TTC549 (cell line): Measurements from ENCODE around the gene SPTLC2.

Experiments
- FAIRE-seq: peaks from 2 replicates; lab custom pipeline; 2012; peaks lifted over from hg19 to GRCh38; lab: Jason Lieb, UNC

Gene SPTLC2

DNA sequence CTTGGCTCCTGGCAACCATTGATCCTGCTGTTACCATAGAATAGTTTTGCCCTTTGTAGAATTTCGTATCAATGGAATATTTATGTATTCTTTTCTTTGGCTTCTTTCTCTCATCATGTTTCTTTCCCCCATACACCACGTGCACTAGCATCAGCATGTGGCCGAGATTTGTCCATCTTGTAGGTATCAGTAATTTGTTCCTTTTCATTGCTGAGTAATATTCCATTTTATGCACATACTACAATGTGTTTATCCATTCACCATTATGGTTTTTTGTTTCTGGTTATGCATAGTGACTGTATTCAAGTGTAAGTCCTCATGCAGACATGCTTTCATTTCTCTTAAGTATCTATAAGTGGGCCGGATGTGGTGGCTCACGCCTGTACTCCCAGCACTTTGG is 113.3 kb downstream of the SPTLC2 start:
- no peak for FAIRE-seq

DNA sequence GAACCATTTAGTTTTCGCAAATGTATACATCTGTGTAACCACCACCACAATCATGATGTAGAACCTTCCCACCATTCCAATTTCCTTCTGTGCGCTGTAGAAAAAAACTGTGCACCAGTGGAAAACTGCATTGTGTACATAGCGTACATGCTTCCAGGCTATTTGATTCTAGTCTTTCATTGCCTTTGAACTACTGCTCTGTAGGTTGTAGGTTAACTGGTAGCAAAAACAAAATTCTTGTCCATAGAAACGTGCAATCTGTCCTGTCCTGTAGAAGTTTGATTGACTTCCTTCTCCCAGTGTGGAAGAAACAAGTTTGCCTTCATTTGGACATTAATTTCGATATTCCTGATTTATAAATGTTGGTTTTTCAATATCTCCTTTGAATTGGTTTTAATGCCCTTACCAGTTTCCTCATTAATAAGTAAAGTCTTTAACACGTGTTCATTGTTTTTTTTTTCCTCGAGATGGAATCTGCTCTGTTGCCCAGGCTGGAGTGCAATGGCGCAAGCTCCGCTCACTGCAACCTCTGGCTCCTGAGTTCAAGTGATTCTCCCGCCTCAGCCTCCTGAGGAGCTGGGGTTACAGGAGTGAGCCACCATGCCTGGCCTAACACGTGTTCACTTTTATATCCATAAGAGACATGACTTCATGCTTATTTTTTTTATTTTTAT is 114.2 kb downstream of the SPTLC2 start:
- no peak for FAIRE-seq

DNA sequence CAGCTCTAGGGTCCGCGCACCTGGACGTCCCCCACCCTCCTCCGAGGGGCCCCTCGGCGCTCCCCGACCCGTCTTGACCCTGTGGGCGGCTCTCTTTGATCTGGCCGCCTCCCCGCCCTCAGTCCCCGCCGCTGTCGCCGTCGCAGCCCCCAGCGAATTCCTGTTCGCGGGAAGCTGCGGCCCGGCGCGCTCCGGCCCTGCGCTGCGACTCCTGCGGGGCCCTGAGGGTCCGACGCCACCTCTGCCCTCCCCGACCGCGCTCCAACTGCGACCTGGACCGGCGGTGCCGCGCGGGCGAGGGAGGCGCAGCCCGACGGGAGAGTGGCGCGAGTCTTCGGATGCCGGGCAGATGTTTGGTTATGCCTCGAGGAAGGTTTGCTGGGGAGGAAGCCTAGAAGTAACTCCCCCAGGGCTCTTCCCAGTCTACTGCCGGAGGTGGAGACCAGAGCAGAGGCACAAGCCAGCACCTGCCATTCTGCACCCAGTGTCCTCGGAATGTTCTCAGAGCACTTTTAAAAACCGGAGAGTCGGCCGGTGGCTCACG is 117.4 kb downstream of the SPTLC2 start:
- no peak for FAIRE-seq

DNA sequence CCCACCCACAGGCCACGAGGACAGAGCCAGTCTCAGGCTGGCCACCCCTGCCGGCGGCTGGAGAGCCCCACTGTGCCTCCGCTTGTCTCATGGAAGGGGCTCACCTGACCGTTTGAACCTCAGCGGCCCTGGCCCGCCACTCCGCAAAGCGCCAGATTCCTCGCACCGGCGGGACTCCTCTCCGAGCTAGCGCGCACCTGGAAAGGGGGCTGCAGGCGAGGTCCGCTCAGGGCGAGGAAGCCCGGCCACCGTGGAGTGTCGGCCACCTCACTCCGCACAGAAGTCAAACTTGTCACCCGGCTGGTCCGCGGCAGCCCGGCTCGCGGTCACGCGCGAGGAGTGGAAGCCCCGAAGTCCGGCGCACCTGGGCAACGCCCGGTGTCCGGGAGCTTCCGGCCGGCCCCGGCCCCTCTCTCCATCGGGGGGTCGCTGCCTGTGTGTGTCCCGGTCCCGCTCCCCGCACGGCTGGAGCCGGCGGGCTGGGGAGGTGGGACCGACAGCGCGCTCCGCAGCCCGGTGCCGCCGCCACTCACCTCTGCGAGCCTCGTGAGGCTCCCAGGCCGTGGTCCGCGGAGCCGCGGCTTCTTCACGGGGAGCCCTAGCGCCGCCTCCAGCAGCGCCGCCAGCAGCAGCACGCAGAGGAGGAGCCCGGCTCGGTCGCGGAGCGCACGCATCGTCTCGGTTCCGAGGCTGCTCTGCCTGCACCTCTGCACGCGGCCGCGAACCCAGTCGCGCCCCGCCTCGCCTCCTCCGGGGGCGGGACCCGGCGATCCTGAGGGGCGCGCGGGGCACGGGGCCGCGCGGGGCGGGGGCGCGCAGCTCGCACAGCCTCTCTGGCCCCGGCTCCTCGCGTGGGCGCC is 118.1 kb downstream of the SPTLC2 start, which contains the start of gene ISM2:
ISM2 (minus strand) TSS at position 697 of the 860 bp plus-strand sequence; CDS start at position 674, 23 bp downstream.
- no peak for FAIRE-seq

DNA sequence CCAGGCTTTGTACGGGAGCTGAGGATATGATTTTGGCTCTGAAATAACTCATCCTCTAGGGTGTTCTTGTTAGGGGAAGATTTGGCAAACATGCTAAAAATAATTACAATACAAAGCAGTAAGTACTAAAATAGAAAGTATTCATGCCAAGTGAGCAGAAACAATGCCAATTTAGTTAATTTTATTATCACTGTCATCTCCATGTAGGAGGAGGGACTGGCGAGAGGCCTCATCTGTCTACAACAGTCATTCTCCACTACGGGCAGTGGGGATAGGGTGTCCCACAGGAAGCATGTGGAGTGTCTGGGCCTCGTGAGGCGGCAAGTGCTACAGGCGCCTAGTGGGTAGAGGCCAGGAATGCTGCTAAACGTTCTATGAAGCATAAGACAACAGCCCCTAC is 121.1 kb downstream of the SPTLC2 start:
- FAIRE-seq: no peak

DNA sequence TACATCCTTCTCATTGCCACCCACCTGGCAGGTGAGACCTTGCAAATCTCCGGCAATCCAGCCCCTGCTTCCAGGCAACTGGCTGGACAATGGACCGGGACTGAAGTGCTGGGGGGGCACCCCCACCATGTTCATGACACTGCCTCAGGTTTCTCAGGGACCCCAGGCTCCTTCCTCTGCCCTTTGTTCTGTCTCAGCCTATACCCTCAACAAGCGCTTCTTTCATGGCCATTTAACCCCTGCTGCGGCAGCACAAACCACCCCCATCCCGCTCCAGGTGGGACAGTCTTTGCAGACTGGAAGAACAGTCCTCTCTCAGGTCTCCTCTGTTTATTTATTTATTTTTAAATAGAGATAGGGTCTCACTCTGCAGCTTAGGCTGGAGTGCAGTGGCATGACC is 125.4 kb downstream of the SPTLC2 start:
- FAIRE-seq: no peak

DNA sequence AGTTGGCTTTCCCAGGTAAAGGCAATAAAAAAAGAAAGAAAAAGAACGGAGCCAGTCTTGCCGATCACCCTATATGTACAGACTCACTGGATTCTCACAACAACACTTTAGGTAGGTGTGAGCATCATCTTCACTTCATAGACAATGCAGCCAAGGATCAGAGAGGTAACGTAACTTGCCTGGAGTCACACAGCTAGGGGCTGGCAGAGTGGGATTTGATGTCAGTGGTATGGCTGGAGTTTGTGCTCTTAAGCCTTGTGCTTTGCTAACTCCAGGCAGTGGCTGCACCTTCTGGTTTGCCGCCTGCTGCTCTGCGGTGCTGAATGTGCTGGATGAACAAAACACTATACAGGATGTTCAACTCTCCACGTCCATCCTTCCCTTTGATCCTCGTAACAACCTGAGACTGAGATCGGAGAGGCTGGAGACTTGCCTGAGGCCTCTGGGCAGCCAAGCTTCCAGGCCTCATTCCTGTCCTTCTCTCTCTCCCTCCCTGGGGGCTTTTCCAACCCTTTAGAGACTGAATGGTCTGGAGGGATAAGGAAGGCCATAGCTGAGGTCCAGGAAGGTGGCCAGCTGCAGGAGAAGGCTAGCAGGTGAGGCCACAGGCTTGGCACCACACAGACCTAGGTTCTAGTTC is 126.0 kb downstream of the SPTLC2 start:
- no peak for FAIRE-seq

DNA sequence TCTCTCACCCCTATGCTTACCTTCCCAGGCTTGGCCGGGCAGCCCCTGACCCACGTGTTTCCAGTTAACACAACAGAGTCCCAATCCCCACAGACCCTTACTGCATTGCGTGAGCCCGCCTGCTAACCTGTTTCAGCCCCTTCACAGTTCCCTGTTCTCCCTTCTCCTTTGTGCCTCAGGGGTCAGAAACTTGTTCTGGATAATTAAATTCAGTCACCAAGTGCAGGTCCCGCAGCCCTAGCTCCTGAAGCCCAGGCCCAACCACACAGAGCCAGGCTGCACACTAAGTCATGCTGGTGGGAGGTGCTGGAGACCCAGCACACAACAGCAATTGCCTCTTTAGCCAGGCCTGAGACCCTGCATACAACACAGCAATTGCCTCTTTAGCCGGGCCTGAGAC is 127.4 kb downstream of the SPTLC2 start:
- FAIRE-seq: no peak

DNA sequence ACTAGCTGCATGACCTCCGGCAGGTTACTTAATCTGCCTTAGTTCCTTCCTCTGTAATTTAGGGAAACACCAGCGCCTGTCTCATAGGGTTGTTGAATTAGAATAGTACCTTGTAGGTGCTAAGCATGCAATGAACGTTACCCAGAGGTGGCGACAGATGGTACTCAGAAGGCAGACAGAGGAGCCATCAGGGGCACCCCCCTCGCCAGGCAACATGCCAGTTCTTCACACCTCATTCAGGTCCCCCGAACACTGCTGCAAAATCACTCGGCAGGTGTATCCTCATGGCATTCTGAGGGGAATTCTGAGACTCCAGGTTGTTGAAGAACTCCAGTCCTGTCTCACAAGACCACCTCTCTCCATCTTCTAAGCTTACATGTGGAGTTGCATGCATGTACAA is 127.9 kb downstream of the SPTLC2 start:
- no peak for FAIRE-seq

DNA sequence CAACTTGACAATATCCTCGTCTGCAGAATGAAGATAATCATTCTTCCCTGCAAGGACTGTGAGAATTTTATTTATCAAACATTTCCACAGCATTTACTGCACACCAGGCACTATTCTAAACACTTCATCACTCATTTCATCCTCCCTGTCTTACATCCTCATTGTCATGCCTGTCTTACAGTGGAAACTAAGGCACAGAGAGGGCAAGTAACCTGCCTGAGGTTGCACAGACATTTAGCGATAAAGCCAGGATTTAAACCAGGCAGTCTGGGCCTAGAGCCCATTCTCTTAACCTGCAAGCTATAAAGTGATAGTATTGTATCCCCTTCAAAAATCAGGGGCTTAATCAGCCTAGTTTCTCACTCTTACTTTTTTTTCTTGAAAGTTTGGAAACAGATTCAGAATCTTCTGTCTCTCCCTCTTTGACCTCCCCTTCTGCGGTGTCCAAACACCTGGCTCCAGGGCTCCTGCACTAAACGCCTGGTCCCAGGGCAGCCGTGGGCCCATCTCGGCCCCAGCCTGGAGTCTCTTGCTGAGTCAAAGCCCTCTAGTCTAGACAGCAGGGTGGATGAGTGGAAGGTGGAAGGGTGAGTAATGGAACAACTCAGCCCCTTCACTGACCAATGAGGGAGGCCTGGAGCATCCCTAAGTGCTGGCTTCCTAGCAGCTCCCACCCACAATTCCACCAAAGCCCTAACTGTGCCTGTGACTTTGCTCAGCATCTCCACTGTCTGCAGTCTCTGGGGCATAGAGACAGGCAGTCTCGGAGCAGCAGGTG is 130.3 kb downstream of the SPTLC2 start:
- FAIRE-seq: no peak

DNA sequence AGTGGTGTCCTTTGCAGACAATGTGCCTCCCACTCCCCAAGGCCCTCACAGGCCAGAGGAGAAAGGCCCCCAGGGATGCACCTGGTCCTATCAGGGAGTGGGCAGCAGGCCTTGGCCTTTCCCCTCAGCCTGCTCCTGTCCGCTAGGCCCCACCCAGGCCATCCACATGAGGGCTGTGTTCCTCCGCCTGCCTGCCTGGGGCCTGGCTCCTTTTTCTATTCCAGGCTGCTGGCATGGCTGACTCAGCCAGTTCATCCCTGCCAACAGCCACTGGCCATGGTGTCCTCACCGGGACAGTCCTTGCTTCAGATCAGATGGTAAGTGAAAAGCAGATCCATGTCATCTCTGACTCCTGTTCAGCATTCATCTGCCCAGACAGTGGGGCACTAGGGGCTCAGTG is 131.2 kb downstream of the SPTLC2 start:
- no peak for FAIRE-seq

DNA sequence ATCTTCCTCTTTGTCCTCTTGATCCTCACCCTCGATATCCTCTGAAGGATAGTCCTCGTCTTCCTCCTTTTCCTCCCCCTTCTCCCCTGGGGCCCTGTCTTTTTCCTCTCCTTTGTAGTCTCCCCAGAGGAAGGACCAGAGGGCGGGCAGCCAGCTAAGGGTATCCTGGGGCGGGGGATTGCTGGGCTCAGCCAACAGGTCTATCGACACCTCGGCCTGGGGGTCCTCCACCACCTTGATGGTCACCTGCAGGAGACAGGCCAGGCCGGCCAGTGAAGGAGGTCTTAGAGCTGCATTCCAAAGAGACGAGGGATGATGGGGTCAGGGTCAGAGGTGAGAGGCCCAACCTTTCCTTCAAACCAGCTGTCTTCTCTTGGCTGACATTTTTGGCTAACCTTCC is 134.0 kb downstream of the SPTLC2 start:
- FAIRE-seq: no peak

DNA sequence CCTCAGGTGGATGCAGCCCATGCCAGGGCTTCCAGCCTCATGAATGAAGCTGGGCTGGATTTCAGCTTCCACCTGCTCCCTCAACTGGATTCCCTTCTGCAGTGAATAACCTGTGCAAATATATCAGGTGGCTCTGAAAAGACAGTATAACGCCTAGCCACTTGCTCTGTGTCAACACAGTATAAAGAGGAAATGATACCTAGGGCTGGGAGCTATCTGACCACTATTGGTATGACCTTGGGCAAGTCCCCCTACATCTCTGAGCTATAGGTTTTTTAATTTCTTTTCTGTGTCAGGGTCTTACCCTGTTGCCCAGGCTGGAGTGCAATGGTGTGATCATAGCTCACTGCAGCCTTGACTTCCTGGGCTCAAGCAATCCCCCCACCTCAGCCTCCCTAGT is 137.6 kb downstream of the SPTLC2 start:
- no peak for FAIRE-seq

DNA sequence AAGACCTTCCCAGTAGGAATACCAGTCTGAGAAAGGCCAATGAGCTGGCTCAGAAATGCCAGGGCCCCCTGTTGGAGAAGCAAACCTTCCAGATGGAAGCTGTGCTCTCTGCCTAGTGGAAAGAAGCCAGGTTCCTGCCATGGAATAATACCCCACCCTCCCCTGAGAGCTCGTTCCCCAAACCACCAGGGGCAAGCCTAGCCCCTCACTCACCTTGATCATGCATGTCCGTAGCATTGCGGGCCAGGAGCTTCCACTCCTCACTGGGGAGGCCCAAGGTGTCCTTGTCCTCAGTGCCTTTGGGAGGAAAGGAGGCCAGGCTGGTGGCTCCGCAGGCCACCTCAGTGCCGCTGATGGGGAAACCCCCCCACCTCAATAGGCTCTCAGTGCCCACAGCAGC is 138.4 kb downstream of the SPTLC2 start:
- no peak for FAIRE-seq

DNA sequence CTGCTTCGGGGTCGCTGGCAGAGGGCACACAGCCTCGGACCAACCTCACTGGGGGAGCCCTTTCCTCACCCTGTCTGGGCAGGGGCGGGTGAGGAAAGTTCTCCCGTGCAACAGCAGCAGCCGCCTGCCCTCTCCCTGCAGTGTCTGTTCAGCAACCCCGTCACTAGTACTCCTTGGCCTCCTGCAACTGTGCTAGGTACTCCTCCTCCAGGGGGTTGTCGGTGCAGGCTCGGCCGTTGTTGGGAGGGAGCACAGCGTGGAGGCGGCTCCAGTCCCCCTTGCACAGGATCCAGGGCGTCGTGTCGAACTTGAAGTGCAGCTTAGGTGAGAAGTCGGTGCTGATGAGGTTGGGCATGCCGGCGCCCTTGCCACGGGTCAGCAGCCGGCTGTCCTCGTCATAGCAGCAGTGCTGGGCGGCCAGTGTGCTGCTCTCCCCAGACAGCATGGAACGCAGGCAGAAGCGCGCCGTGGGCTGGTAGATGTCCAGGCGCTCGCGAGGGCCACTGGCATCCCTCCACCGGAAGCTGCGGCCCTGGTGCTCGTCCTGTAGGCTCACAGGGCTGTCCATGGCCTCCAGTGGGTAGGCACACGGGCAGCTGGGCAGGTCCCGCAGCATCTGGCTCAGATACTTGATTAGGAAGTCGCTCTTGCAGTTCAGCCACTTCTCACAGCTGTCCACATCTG is 140.9 kb downstream of the SPTLC2 start:
- no peak for FAIRE-seq

DNA sequence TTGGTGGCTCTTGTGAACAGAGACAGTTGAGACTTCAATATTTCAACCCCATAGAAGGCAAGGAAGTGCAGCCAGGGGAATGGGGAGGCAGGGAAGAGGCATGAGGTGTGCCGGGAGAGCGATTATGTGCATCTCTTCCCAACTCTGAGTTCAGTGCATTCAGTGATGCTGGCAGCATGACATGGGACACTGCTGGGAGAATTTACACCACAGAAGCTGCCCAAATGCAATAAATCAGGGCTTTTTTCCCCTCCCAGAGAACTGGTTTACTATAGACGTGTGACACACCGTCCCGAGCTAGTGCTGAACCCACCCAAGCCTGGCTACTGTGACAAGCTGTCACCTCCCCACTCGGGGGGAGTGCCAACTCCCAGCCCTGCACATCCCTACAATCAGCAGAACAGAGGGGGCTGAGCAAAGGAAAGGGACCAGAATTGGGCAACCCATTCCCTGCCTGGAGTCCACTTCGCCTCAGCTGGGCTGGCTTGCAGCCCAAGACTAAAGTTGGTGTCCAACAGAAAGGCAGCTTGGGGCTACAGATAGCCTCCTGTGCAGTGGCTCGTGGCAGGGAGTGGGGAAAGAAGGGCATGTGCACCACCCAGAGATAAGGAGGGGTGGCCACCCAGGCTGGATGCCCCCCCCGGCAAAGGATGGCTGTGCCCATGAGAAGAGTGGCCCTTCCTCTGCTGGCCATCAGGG is 141.8 kb downstream of the SPTLC2 start:
- FAIRE-seq: no peak

DNA sequence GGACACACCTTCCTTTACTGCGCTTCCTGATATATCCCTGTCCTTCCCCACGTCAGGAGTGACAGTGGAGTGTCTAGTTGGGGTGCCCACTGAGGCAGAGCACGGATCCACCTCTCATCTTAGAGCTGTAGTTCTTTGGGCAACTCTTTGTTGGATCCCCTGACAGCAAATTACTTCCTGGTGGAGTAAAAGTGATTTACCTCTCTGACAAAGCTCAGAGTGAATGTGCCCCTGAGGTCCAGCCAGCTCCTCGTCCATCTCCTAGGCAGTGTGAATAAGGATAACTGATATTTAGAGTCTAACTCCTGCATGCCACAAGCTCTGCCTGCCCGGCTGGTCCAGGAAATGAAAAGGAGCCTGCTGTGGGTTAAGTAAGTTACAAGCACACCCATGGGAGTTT is 142.5 kb downstream of the SPTLC2 start:
- no peak for FAIRE-seq

DNA sequence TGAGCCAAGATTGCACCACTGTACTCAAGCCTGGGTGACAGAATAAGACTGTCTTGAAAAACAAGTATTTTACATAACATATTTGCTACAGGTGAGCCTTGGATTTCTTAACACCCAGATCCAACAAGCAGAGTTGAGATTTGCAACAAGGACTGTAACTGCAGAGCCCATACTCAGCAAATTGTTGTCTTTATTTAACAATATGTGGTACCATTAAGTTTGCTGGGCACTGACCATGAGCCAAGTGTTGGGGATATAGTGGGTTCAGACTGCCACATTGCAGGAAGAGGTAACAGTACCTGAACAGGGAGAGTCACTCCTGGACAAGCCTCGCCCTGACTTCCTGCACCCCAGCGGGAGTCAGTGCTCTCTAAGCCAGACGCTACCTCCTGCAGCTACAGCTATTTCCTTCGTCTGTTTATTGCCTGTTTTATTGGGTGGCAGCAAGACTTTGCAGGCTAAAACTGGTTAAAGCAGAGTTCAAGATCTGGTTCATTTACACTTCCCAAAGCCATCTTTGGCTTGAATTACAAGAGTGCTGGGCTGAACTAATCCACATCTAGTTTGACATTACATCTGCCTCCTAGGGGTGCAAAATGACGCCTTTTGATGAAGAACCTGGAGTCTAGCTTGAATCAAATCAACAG is 146.1 kb downstream of the SPTLC2 start:
- no peak for FAIRE-seq

DNA sequence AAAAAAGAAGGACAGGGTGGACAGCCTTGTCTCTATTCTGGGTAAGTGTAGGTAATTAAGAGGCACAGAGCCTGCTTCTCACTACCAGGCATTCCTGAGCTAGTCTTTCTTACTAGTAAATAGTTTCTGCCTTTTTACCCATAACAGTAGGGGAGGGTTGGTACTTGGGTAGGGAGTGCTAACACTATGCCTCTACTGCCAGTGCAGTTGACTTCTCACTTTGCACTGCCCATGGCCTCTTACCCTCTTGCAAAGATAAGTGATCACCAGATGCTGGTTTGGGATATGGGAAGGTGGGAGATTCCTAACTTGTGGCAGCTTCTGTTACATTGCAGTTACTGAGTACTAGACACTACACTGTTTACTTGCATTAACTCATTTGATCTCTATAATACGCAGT is 146.9 kb downstream of the SPTLC2 start:
- FAIRE-seq: no peak

DNA sequence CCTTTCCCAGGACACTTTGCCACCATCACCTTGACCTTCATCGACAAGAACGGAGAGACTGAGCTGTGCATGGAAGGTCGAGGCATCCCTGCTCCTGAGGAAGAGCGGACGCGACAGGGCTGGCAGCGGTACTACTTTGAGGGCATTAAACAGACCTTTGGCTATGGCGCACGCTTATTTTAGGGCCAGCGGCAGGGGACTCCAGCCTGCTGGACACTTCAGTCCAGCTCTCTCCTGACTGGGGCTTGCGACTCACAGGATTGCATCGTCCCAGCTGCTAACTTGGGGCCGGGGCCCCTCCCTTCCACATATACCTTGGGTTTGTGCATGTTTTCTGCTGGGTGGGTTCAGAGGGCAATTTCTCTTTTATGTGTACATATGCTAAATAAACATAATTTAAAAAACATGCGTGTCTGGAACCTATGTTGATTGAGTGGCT is 147.4 kb downstream of the SPTLC2 start:
- FAIRE-seq: no peak
